ENCODE data around the gene PSG2.
"Not testable (repeated sequence)": the region's sequence is repeated elsewhere in the genome, so short reads cannot be mapped to it uniquely, and the experiment has no call there.

DNA sequence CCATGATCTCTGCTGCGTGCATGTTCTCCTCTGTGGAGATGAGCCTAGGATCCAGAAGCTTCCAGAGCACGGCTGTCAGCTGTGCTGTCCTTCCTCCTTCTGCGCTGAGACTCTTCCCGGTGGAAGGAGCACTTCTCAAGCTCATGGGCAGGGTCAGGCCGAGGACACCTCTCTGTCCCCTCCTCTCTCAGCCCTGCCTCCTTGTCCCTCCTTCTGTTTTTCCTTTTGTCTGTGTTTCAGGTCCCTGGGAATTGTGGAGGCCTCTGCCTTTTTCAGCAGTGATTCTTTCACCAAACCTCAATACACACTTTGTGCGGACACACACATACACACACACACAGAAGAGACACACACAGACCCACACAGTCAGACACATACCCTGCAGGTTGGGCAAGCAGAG lies 56.1 kb downstream of the PSG2 start, which contains the start of gene PSG11:
- TF ChIP-seq POLR2AphosphoS5 (IDR thresholded peaks at IDR 0.05) = not testable (repeated sequence)
- TF ChIP-seq, protein P1, sequence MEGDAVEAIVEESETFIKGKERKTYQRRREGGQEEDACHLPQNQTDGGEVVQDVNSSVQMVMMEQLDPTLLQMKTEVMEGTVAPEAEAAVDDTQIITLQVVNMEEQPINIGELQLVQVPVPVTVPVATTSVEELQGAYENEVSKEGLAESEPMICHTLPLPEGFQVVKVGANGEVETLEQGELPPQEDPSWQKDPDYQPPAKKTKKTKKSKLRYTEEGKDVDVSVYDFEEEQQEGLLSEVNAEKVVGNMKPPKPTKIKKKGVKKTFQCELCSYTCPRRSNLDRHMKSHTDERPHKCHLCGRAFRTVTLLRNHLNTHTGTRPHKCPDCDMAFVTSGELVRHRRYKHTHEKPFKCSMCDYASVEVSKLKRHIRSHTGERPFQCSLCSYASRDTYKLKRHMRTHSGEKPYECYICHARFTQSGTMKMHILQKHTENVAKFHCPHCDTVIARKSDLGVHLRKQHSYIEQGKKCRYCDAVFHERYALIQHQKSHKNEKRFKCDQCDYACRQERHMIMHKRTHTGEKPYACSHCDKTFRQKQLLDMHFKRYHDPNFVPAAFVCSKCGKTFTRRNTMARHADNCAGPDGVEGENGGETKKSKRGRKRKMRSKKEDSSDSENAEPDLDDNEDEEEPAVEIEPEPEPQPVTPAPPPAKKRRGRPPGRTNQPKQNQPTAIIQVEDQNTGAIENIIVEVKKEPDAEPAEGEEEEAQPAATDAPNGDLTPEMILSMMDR (IDR thresholded peaks at IDR 0.05) = not testable (repeated sequence)

Data from breast epithelium (tissue), 3 donors.